DMS79 treated with DMSO at 0.1 percent for 48 hours (cell line): ENCODE data around the gene CEP131.

Experiments
- DNase-seq: peaks from one replicate; lab custom pipeline; 2025; lab: John Stamatoyannopoulos, UW

Gene CEP131

GRCh38 chr17:81251709-81252301, 29.0 kb upstream of the CEP131 start:
- peak; percentile 54 for DNase-seq

- DNase-seq: peak; percentile 29
Observed at GRCh38 chr17:81251094-81251708, 28.4 kb upstream of the CEP131 start.

- no peak for DNase-seq
Observed at GRCh38 chr17:81250286-81251093, 27.7 kb upstream of the CEP131 start.

GRCh38 chr17:81249223-81250040, 26.7 kb upstream of the CEP131 start:
- no peak for DNase-seq

GRCh38 chr17:81248649-81249048, 25.9 kb upstream of the CEP131 start:
- DNase-seq: no peak

GRCh38 chr17:81247339-81247990, 24.7 kb upstream of the CEP131 start:
- no peak for DNase-seq

GRCh38 chr17:81246679-81247338, 24.0 kb upstream of the CEP131 start:
- no peak for DNase-seq

GRCh38 chr17:81246343-81246670, 23.5 kb upstream of the CEP131 start:
- no peak for DNase-seq

- no peak for DNase-seq
Observed at GRCh38 chr17:81245665-81246342, 23.0 kb upstream of the CEP131 start.

- no peak for DNase-seq
Observed at GRCh38 chr17:81245024-81245664, 22.4 kb upstream of the CEP131 start.

GRCh38 chr17:81244358-81245023, 21.7 kb upstream of the CEP131 start:
- DNase-seq: no peak

GRCh38 chr17:81243333-81243664, 20.5 kb upstream of the CEP131 start:
- no peak for DNase-seq

- no peak for DNase-seq
Observed at GRCh38 chr17:81242421-81243332, 19.9 kb upstream of the CEP131 start.

GRCh38 chr17:81241648-81242420, 19.1 kb upstream of the CEP131 start:
- peak; percentile 3 for DNase-seq

GRCh38 chr17:81241203-81241602, 18.4 kb upstream of the CEP131 start:
- DNase-seq: no peak

- DNase-seq: no peak
Observed at GRCh38 chr17:81240761-81241160, 18.0 kb upstream of the CEP131 start.

GRCh38 chr17:81239714-81240555, 17.2 kb upstream of the CEP131 start:
- no peak for DNase-seq
